ENCODE results near the gene TMEM167B. TPM values are rescaled to one million over a fixed set of nuclear protein-coding genes. Genes with fewer than 3 reads are reported as not detected.

TMEM167B gene
- total RNA-seq, 1 experiment from 2014 or later: 24.7 TPM

Other genes starting within 250 kb of the TMEM167B start
- gene AKNAD1, start 233.7 kb upstream of the TMEM167B start, total RNA-seq (2014; rRNA removed; shearing (Covaris generic)): 0.30 and 0.87 TPM in 2 replicates
- gene GPSM2, start 213.8 kb upstream of the TMEM167B start, total RNA-seq (2014; rRNA removed; shearing (Covaris generic)): 40.1 and 40.4 TPM in 2 replicates
- gene CLCC1, start 127.3 kb upstream of the TMEM167B start, total RNA-seq (2014; rRNA removed; shearing (Covaris generic)): 23.8 and 27.7 TPM in 2 replicates
- gene WDR47, start 48.7 kb upstream of the TMEM167B start, total RNA-seq (2014; rRNA removed; shearing (Covaris generic)): 14.9 and 17.1 TPM in 2 replicates
- gene TAF13, start 14.8 kb upstream of the TMEM167B start, total RNA-seq (2014; rRNA removed; shearing (Covaris generic)): 52.2 and 54.2 TPM in 2 replicates
- 0.03 TPM in 1 of 2 replicates, not detected in the other for gene ELAPOR1, start 23.4 kb downstream of the TMEM167B start, total RNA-seq (2014; rRNA removed; shearing (Covaris generic))
- 105 and 107 TPM in 2 replicates for gene SARS1, start 123.2 kb downstream of the TMEM167B start, total RNA-seq (2014; rRNA removed; shearing (Covaris generic))
- 2.6 and 4.0 TPM in 2 replicates for gene CELSR2, start 158.8 kb downstream of the TMEM167B start, total RNA-seq (2014; rRNA removed; shearing (Covaris generic))
- 67.5 and 73.2 TPM in 2 replicates for gene PSRC1, start 192.4 kb downstream of the TMEM167B start, total RNA-seq (2014; rRNA removed; shearing (Covaris generic))
- gene MYBPHL, start 216.2 kb downstream of the TMEM167B start, total RNA-seq (2014; rRNA removed; shearing (Covaris generic)): 5.8 and 5.9 TPM in 2 replicates